ENCODE data around the gene PISD.
"Not testable (repeated sequence)": the region's sequence is repeated elsewhere in the genome, so short reads cannot be mapped to it uniquely, and the experiment has no call there.

The PISD gene

GRCh38 chr22:31661851-31662667, at the start of gene PISD:
TSS of gene PISD (minus strand) at chr22:31662215. CDS start at chr22:31662208, 7 bp downstream.
- in situ Hi-C loops (cut with MboI; ENCODE audit: low sequenced_read_pairs), result no loop called here

GRCh38 chr22:31711226-31711625, 49.2 kb upstream of the PISD start:
- in situ Hi-C loops (cut with MboI; ENCODE audit: low sequenced_read_pairs), result not testable (repeated sequence)

DNA sequence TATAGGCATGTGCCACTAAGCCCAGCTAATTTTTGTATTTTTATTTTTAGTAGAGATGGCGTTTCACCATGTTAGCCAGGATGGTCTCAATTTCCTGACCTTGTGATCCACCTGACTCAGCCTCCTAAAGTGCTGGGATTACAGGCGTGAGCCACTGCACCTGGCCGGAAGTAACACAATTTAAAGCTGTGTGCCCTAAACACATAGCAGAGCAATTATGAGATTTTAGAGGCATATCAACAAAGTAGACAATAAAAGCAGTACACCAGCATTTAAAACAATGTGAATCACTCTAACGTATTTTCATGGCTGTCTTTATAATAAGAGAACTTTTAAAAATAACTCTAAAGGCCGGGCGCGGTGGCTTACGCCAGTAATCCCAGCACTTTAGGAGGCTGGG, 45.5 kb upstream of the PISD start:
- in situ Hi-C loops (cut with MboI; ENCODE audit: low sequenced_read_pairs), result no loop called here

DNA sequence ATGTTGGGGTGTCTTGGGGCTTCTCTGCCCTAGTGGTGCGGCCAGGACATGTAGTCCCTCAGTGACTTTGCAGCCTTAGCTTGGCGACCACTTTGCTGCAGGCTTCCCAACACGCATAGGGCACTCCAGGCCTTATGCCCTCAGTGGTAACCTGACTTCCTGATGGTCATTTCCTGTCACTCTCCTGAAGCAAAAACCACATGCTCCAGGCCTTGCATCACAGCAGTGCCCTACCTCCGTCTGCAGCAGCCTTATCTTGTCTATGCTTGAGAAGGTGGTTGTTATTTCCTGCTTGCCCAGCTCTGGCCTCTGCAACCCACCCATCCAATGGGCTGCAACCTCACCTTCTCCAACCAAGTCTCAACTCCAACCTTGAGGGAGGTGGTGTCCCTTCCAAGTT, 33.4 kb upstream of the PISD start:
- in situ Hi-C loops (cut with MboI; ENCODE audit: low sequenced_read_pairs), result no loop called here

DNA sequence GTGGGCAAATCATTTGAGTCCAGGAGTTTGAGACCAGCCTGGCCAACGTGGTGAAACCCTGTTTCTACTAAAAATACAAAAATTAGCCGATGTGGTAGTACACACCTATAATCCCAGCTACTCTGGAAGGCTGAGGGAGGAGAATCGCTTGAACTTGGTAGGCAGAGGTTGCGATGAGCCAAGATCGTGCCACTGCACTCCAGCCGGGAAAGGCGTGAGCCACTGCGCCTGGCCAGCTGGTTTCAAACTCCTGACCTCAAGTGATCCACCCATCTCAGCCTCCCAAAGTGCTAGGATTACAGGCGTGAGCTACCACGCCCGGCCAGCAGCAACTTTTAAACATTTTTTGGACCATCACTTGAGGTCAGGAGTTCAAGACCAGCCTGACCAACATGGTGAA, 32.0 kb upstream of the PISD start:
- in situ Hi-C loops (cut with MboI; ENCODE audit: low sequenced_read_pairs), result not testable (repeated sequence)

DNA sequence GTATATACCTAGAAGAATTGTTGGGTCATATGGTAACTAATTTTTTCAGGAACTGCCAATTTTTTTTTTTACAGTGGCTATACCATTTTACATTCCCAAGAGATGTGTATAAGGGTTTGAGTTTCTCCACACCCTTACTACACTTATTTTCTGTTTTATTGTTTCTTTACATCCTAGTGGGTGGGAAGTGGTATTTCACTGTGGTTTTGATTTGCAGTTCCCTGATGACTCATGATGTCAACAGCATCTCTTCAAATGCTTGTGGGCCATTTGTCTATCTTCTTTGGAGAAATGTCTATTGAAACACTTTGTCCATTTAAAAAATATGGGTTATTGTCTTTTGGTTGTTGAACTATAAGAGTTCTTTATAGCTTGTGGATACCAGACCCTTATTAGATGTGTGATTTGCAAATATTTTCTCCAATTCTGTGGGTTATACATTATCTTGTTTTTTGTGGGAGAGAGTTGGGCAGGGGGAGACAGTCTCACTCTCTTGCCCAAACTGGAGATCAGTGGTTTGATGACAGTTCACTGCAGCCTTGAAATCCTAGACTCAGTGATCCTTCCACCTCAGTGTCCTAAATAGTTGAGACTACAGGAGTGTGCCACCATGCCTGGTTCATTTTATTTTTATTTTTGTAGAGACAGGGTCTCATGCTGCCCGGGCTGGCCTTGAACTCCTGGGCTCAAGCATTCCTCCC, 30.3 kb upstream of the PISD start:
- in situ Hi-C loops (cut with MboI; ENCODE audit: low sequenced_read_pairs), result no loop called here

GRCh38 chr22:31691408-31691807, 29.4 kb upstream of the PISD start:
- in situ Hi-C loops (cut with MboI; ENCODE audit: low sequenced_read_pairs), result no loop called here

GRCh38 chr22:31683181-31684105, 21.4 kb upstream of the PISD start:
- in situ Hi-C loops (cut with MboI; ENCODE audit: low sequenced_read_pairs), result no loop called here

DNA sequence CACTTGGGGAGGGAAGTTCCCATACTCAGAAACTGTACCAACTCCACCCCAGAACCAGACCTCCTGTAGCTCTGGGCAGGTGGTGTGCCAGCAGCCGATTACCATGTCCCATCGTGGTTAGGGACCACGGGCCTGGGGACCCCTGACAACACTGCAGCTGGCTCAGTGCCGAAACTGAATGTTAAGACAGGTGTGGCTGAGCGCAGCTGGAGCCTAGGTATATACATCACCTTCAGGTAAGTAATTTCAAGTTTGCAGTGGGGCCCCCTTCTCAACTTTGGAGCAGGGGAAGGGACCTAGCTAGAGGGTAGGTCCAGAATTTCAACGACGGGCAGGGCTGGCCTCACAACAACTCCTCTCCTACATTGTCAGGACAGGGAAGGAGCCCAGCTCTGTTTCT, 20.7 kb upstream of the PISD start:
- in situ Hi-C loops (cut with MboI; ENCODE audit: low sequenced_read_pairs), result no loop called here

DNA sequence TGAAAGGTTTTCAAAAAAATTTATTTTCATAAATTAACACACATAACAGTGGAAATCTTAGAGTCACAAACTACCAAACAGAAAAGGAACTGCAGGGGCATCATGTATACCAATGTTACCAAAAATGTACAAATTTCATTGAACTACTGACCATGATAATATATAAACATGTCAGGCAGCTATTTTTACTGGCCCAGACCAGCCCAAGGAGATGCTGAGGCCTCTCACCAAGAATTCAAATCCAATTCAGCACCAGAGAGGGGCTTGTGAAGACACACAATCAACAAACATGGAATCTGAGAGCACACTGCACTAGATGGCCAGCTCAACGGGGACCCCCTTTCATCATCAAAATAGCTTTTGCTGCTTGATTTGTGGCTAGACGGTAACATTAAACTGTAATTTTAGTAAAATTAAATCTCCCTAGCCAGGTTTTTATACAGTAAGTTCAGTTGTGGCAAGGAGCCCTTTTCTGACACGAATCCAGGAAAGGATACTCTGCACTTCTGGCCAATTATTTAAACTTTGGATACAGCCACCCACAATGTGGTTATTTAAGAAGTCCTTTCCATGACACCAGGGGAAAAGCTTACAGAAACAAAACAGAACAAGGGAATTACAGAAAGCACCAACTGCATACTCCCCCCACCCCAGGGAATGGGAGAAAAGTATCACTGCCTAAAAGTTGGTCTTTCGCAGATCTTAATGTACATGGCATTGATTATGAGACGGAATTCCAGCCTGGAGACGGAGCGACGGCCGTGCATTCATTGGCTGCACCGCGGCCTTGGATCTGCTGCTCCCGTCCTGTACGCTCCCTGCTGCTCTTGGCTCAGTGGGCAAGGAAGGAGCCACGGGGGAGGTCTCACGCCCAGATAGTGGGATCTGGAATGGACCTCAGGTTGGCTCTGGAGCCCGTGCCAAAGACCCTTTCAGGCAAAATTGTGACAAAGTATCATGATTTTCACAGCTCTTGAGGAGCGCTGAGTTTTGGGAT, 19.6 kb upstream of the PISD start:
- in situ Hi-C loops (cut with MboI; ENCODE audit: low sequenced_read_pairs), result no loop called here

- in situ Hi-C loops (cut with MboI; ENCODE audit: low sequenced_read_pairs), result no loop called here
Observed at GRCh38 chr22:31680861-31681341, 18.9 kb upstream of the PISD start.

DNA sequence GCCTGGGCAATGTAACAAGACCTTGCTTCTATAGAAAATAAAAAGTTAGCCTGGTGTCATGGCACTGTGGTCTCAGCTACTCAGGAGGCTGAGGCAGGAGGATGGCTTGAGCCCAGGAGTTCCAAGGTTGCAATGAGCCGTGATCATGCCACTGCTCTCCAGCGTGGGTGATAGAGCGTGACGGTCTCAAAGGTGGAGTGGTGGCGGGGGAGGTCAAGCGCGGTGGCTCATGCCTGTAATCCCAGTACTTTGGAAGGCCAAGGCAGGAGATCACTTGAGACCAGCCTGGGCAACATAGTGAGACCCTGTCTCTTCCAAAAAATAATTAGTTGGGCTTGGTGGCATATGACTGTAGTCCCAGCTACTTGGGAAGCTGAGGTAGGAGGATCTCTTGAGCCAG, 16.7 kb upstream of the PISD start:
- in situ Hi-C loops (cut with MboI; ENCODE audit: low sequenced_read_pairs), result no loop called here

GRCh38 chr22:31676700-31677099, 14.7 kb upstream of the PISD start:
- in situ Hi-C loops (cut with MboI; ENCODE audit: low sequenced_read_pairs), result no loop called here

DNA sequence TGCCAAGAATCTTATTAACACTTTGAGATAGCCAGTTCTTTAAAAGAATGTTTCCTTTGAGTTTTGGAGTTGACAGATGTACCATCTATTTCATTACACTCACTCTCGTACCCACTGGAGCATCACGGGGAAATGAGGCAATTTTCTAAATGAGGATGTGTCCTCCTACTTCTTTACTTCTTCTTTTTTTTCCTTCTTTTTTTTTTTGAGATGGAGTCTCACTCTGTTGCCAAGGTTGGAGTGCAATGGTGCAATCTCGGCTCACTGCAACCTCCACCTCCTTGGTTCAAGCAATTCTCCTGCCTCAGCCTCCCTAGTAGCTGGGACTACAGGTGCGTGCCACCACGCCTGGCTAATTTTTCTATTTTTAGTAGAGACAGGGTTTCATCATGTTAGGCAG, 12.2 kb upstream of the PISD start:
- in situ Hi-C loops (cut with MboI; ENCODE audit: low sequenced_read_pairs), result not testable (repeated sequence)

DNA sequence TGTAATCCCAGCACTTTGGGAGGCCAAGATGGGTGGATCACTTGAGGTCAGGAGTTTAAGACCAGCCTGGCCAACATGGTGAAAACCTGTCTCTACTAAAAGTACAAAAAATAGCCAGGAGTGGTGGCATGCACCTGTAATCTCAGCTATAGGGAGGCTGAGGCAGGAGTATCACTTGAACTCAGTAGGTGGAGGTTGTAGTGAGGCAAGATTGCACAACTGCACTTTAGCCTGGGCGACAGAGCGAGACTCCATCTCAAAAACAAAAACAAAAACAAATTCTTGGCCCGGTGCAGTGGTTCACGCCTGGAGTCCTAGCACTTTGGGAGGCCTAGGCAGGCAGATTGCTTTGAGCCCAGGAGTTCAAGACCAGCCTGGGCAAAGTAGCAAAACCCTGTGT, 6.8 kb upstream of the PISD start:
- in situ Hi-C loops (cut with MboI; ENCODE audit: low sequenced_read_pairs), result loop anchor here (5.0 kb wide), 1 partner anchor 288 kb away; no protein-coding TSS in a partner anchor

DNA sequence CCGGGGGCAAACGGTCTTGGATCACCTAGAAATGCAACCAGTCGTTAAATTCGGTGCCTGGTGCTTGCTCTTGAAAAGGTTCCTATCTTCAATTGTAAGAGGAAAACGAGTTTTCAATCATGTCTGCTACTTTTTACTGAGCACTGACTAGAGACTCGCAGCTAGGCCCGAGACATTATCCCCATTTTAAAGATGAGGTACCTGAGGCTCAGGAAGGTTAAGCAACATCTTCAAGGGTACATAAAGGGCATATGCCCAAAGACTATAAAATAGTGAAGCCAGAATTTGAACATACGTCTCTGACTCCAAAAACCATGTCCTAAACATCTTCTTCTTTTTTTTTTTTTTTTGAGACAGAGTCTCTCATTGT, 638 bp upstream of the PISD start:
- in situ Hi-C loops (cut with MboI; ENCODE audit: low sequenced_read_pairs), result no loop called here

GRCh38 chr22:31660860-31661341, 1.1 kb downstream of the PISD start:
- in situ Hi-C loops (cut with MboI; ENCODE audit: low sequenced_read_pairs), result not testable (repeated sequence)

GRCh38 chr22:31659246-31659645, 2.8 kb downstream of the PISD start:
- in situ Hi-C loops (cut with MboI; ENCODE audit: low sequenced_read_pairs), result no loop called here

- in situ Hi-C loops (cut with MboI; ENCODE audit: low sequenced_read_pairs), result no loop called here
Observed at GRCh38 chr22:31654408-31654807, 7.6 kb downstream of the PISD start.

- in situ Hi-C loops (cut with MboI; ENCODE audit: low sequenced_read_pairs), result no loop called here
Observed at GRCh38 chr22:31653944-31654343, 8.1 kb downstream of the PISD start.

All from HL-60/S4 (cell line).